Stomach (tissue), 9 donors: Measurements from ENCODE around the gene CEBPB. TPM values are rescaled to one million over a fixed set of nuclear protein-coding genes. Genes with fewer than 3 reads are reported as not detected.
A peak's percentile ranks its signal among the peaks of the same experiment; 100 is the strongest.

ENCODE experiments used
- DNase-seq, 2 donors: peaks; one replicate each; pipeline versions ENCODE4 v3.0.0 to v3.0.0-alpha.2; 2013 to 2019
- H3K27ac ChIP-seq, 5 donors: fragments of 200-600 bp in 4 of 5; sonication (generic) in 4 of 5; one replicate each; pipeline ENCODE4 v1.5.1; 2013 to 2019; ENCODE audit warnings: mild to moderate bottlenecking in 1 of 5, moderate library complexity in 1 of 5
- H3K27me3 ChIP-seq, 3 donors: fragments of 200-600 bp; sonication (generic); one replicate each; pipeline ENCODE4 v1.5.1; 2017 to 2019; ENCODE audit warnings: mixed run types in 1 of 3
- H3K36me3 ChIP-seq, 4 donors: fragments of 200-600 bp; sonication (generic); 1 replicate in 3 of 4; 2 replicates in 1 of 4; pipeline ENCODE4 v1.5.1; 2016 to 2019
- H3K4me1 ChIP-seq, 4 donors: fragments of 200-600 bp; sonication (generic); one replicate each; pipeline ENCODE4 v1.5.1; 2016 to 2019
- H3K4me3 ChIP-seq, 4 donors: fragments of 200-600 bp; sonication (generic) in 3 of 4; one replicate each; pipeline ENCODE4 v1.5.1; 2016 to 2019; ENCODE audit warnings: mild to moderate bottlenecking in 1 of 4
- H3K9me3 ChIP-seq, 4 donors: fragments of 200-600 bp; sonication (generic); one replicate each; pipeline ENCODE4 v1.5.1; 2016 to 2019
- CTCF ChIP-seq, 7 experiments: fragments of 450-650 bp in 4 of 7; fragments of 200-600 bp in 3 of 7; sonication (generic) in 3 of 7; IDR thresholded peaks; one replicate each; pipeline ENCODE4 v1.5.1; 2016 to 2019; ENCODE audit warnings: antibody characterized with exemption in 7 of 7, control low read depth in 2 of 7, mild to moderate bottlenecking in 1 of 7
- EP300 ChIP-seq: sonication (generic); formaldehyde crosslinking; IDR thresholded peaks from one replicate; pipeline ENCODE4 v1.6.1; 2017; ENCODE audit warnings: antibody characterized with exemption
- POLR2A ChIP-seq, 4 donors: fragments of 450-650 bp; IDR thresholded peaks; one replicate each; pipeline ENCODE4 v1.6.1; 2016; ENCODE audit warnings: antibody characterized with exemption in 4 of 4, control low read depth in 2 of 4, mild to moderate bottlenecking in 1 of 4, moderate library complexity in 1 of 4
- POLR2AphosphoS5 ChIP-seq, 3 donors: sonication (generic); formaldehyde crosslinking; IDR thresholded peaks; one replicate each; pipeline ENCODE4 v1.6.1; 2016; ENCODE audit warnings: antibody characterized with exemption in 3 of 3
- WGBS, 5 donors: extraction: QIAGEN DNeasy Blood & Tissue Kit in 3 of 5; methylation state at CpG; one replicate each; pipeline versions ENCODE4 v1.1.5 to v1.1.7; 2013 to 2018; 5-methylcytosine and 5-hydroxymethylcytosine counted together
- intact Hi-C: fragments of 100-400 bp; cut with DNase I; formaldehyde crosslinking; loops from one replicate; pipeline ENCODE4 v1.15.1; 2023; ENCODE audit warnings: low total_unique reads
- polyA plus RNA-seq, 3 donors: library from polyadenylated mRNA; stranded (reverse); fragments of 200-250 nt; gene quantifications; one replicate each; pipeline ENCODE4 v1.2.3, GENCODE V29; 2013
- total RNA-seq, 5 donors: library from RNA; depleted of rRNA; stranded (reverse); fragments of >200 nt; gene quantifications; one replicate each; pipeline versions ENCODE4 v1.1.0 to v1.2.3, GENCODE V29; 2014 to 2016
- donor health status: healthy with polysubstance abuse.
- donor health status: Bipolar disorder and iron deficiency.
- donor health status: healthy.

CEBPB gene
- total and polyA plus RNA-seq, 8 donors, result 21.1 to 200 (median 36.5) TPM

- Histone ChIP-seq H3K4me3 (peak overlapping the region; percentile 90 to 97 (median 92)), H3K27ac (peak overlapping the region; percentile 97 to 99 (median 99)), H3K27me3 (no peaks in the 10 kb centered on the region), H3K36me3 (peaks cover 9 to 31% (median 15%) of the 10 kb centered on the region in 4 donors), H3K4me1 (peaks cover 19 to 60% (median 36%) of the 10 kb centered on the region in 4 donors), H3K9me3 (no peaks in the 10 kb centered on the region)
- peak in 1 of 4 donors; percentile 30 for TF ChIP-seq POLR2A (IDR thresholded peaks at IDR 0.05)
- no peak for TF ChIP-seq CTCF (IDR thresholded peaks at IDR 0.05)
- peak; percentile 76 to 90 (median 87) for TF ChIP-seq POLR2AphosphoS5 (IDR thresholded peaks at IDR 0.05)
- peak; percentile 30 for TF ChIP-seq EP300
- peak; percentile 78 to 96 for DNase-seq
- 3 to 5% (median 5%) methylated on average over 24 to 25 of the region's 25 CpGs for whole genome bisulfite sequencing, 5 donors
- intact Hi-C loops, result no loop called here
Observed at GRCh38 chr20:50192364-50193198, 2.0 kb downstream of the CEBPB start.

- TF ChIP-seq POLR2A (IDR thresholded peaks at IDR 0.05), result no peak
- peak in 1 of 3 donors; percentile 6 for TF ChIP-seq POLR2AphosphoS5 (IDR thresholded peaks at IDR 0.05)
- no peaks in the 10 kb centered on the region for H3K9me3 ChIP-seq
- no peaks in the 10 kb centered on the region for H3K27me3 ChIP-seq
- H3K4me3 ChIP-seq, result peak overlapping the region; percentile 90 to 97 (median 92)
- peaks cover 18 to 59% (median 35%) of the 10 kb centered on the region in 4 donors for H3K4me1 ChIP-seq
- intact Hi-C loops, result no loop called here
- peaks cover 9 to 31% (median 15%) of the 10 kb centered on the region in 4 donors for H3K36me3 ChIP-seq
- DNase-seq, result no peak
- H3K27ac ChIP-seq, result peak overlapping the region; percentile 73 to 99 (median 99)
- 21 to 48% (median 32%) methylated on average over 9 to 10 of the region's 10 CpGs for WGBS, 5 donors
Observed at GRCh38 chr20:50193199-50193835, 2.7 kb downstream of the CEBPB start.

GRCh38 chr20:50193836-50194421, 3.3 kb downstream of the CEBPB start:
- no peak for DNase-seq
- Histone ChIP-seq H3K4me1 (peaks cover 18 to 59% (median 35%) of the 10 kb centered on the region in 4 donors), H3K4me3 (peak overlapping the region; percentile 90 to 97 (median 92)), H3K36me3 (peaks cover 9 to 31% (median 15%) of the 10 kb centered on the region in 4 donors), H3K27ac (peak overlapping the region; percentile 73 to 99 (median 99)), H3K9me3 (no peaks in the 10 kb centered on the region), H3K27me3 (no peaks in the 10 kb centered on the region)
- 50 to 68% (median 59%) methylated on average over 14 to 16 of the region's 16 CpGs for WGBS, 5 donors
- TF ChIP-seq POLR2A (IDR thresholded peaks at IDR 0.05) (no peak), CTCF (IDR thresholded peaks at IDR 0.05) (no peak), EP300 (no peak), POLR2AphosphoS5 (IDR thresholded peaks at IDR 0.05) (no peak)
- intact Hi-C loops, result no loop called here

GRCh38 chr20:50194422-50194830, 3.8 kb downstream of the CEBPB start:
- 65 to 83% (median 71%) methylated on average over 7 of the region's 7 CpGs for WGBS, 5 donors
- H3K4me3 ChIP-seq, result peak overlapping the region; percentile 90 to 97 (median 92)
- H3K9me3 ChIP-seq, result peaks cover 0 to under 1% (median 0%) of the 10 kb centered on the region in 4 donors
- no peak for DNase-seq
- no peaks in the 10 kb centered on the region for H3K27me3 ChIP-seq
- intact Hi-C loops, result no loop called here
- TF ChIP-seq POLR2AphosphoS5 (IDR thresholded peaks at IDR 0.05), result peak in 1 of 3 donors; percentile 53
- no peak for TF ChIP-seq CTCF (IDR thresholded peaks at IDR 0.05)
- H3K4me1 ChIP-seq, result peaks cover 18 to 54% (median 35%) of the 10 kb centered on the region in 4 donors
- H3K27ac ChIP-seq, result peak overlapping the region in 4 of 5 donors; percentile 98 to 99 (median 99)
- peaks cover 10 to 31% (median 17%) of the 10 kb centered on the region in 4 donors for H3K36me3 ChIP-seq
